Right atrium auricular region (tissue), 2 donors: ENCODE data around the gene C3AR1. TPM values are rescaled to one million over a fixed set of nuclear protein-coding genes. Genes with fewer than 3 reads are reported as not detected.

Source experiments
- DNase-seq: peaks from one replicate; pipeline ENCODE4 v3.0.0-alpha.2; 2019; ENCODE audit warnings: low spot score
- H3K27ac ChIP-seq, 2 donors: fragments of 200-600 bp; sonication (generic); 1 replicate in 1 of 2; 2 replicates in 1 of 2; pipeline ENCODE4 v1.5.1; 2016 to 2019
- H3K27me3 ChIP-seq, 2 donors: fragments of 200-600 bp; sonication (generic); one replicate each; pipeline versions ENCODE4 v1.5.1 to v1.6.0; 2017 to 2019
- H3K36me3 ChIP-seq: fragments of 200-600 bp; sonication (generic); one replicate; pipeline ENCODE4 v1.5.1; 2016
- H3K4me1 ChIP-seq, 2 donors: fragments of 200-600 bp; sonication (generic); one replicate each; pipeline versions ENCODE4 v1.5.1 to v1.6.0; 2017 to 2019
- H3K4me3 ChIP-seq, 2 donors: fragments of 200-600 bp; sonication (generic); 1 replicate in 1 of 2; 2 replicates in 1 of 2; pipeline ENCODE4 v1.5.1; 2017 to 2019; ENCODE audit warnings: mild to moderate bottlenecking in 1 of 2, moderate library complexity in 1 of 2
- H3K9me3 ChIP-seq, 2 donors: fragments of 200-600 bp; sonication (generic); one replicate each; pipeline ENCODE4 v1.5.1; 2019
- CTCF ChIP-seq, 2 donors: fragments of 200-600 bp; sonication (generic); IDR thresholded peaks; one replicate each; pipeline ENCODE4 v1.5.1; 2019; ENCODE audit warnings: antibody characterized with exemption in 2 of 2
- total RNA-seq, 2 donors: library from RNA; depleted of rRNA; stranded (reverse); fragments of >200 nt; gene quantifications; one replicate each; pipeline ENCODE4 v1.1.0, GENCODE V29; 2016

C3AR1 gene
- total RNA-seq, 2 donors from 2014 or later: 3.4 to 10.6 TPM

- Histone ChIP-seq H3K36me3 (peaks cover 61% of the 10 kb centered on the region), H3K4me3 (no peak overlapping the region), H3K9me3 (no peaks in the 10 kb centered on the region), H3K4me1 (peaks cover 0 to 48% of the 10 kb centered on the region in 2 donors), H3K27ac (no peak overlapping the region), H3K27me3 (no peaks in the 10 kb centered on the region)
- no peak for DNase-seq
- no peak for TF ChIP-seq CTCF (IDR thresholded peaks at IDR 0.05)
These were observed 25.4 kb downstream of the C3AR1 start for GRCh38 chr12:8040791-8041190.

- no peak for DNase-seq
- Histone ChIP-seq H3K4me1 (peaks cover 0 to 69% of the 10 kb centered on the region in 2 donors), H3K4me3 (peak overlapping the region; percentile 4 to 26), H3K36me3 (peaks cover 40% of the 10 kb centered on the region), H3K27me3 (no peaks in the 10 kb centered on the region), H3K27ac (peak overlapping the region; percentile 96 to 99), H3K9me3 (no peaks in the 10 kb centered on the region)
- no peak for TF ChIP-seq CTCF (IDR thresholded peaks at IDR 0.05)
These were observed 27.5 kb downstream of the C3AR1 start for GRCh38 chr12:8038659-8039114.

GRCh38 chr12:8037947-8038346 is 28.2 kb downstream of the C3AR1 start:
- no peaks in the 10 kb centered on the region for H3K9me3 ChIP-seq
- H3K4me1 ChIP-seq: peaks cover 0 to 73% of the 10 kb centered on the region in 2 donors
- H3K27me3 ChIP-seq: no peaks in the 10 kb centered on the region
- no peak for TF ChIP-seq CTCF (IDR thresholded peaks at IDR 0.05)
- DNase-seq: no peak
- peaks cover 33% of the 10 kb centered on the region for H3K36me3 ChIP-seq
- H3K27ac ChIP-seq: peak overlapping the region; percentile 96 to 99
- peak overlapping the region in 1 of 2 donors; percentile 26 for H3K4me3 ChIP-seq

GRCh38 chr12:8037046-8037663 is 29.0 kb downstream of the C3AR1 start:
- Histone ChIP-seq H3K9me3 (no peaks in the 10 kb centered on the region), H3K4me1 (peaks cover 0 to 73% of the 10 kb centered on the region in 2 donors), H3K36me3 (peaks cover 25% of the 10 kb centered on the region), H3K4me3 (no peak overlapping the region), H3K27ac (peak overlapping the region; percentile 96 to 99), H3K27me3 (no peaks in the 10 kb centered on the region)
- no peak for DNase-seq
- no peak for TF ChIP-seq CTCF (IDR thresholded peaks at IDR 0.05)

- Histone ChIP-seq H3K36me3 (peaks cover 17% of the 10 kb centered on the region), H3K4me1 (peaks cover 0 to 78% of the 10 kb centered on the region in 2 donors), H3K9me3 (no peaks in the 10 kb centered on the region), H3K27ac (peak overlapping the region; percentile 96 to 99), H3K4me3 (no peak overlapping the region), H3K27me3 (no peaks in the 10 kb centered on the region)
- no peak for DNase-seq
- TF ChIP-seq CTCF (IDR thresholded peaks at IDR 0.05): no peak
These were observed 29.8 kb downstream of the C3AR1 start for GRCh38 chr12:8036346-8036745.
